Esophagus squamous epithelium (tissue), 4 donors: Measurements from ENCODE around the gene SETBP1.

Experiments
- POLR2A ChIP-seq, 4 donors: fragments of 450-650 bp; IDR thresholded peaks; one replicate each; pipeline ENCODE4 v1.6.1; 2017; ENCODE audit warnings: antibody characterized with exemption in 4 of 4, mild to moderate bottlenecking in 4 of 4, moderate library complexity in 3 of 4
- TF ChIP-seq, protein P1 (sequence below), 6 experiments: fragments of 450-650 bp in 4 of 6; fragments of 200-600 bp in 2 of 6; sonication (generic) in 2 of 6; IDR thresholded peaks; one replicate each; pipeline ENCODE4 v1.5.1; 2016 to 2019; ENCODE audit warnings: antibody characterized with exemption in 6 of 6, mild to moderate bottlenecking in 4 of 6, moderate library complexity in 4 of 6

DNA sequence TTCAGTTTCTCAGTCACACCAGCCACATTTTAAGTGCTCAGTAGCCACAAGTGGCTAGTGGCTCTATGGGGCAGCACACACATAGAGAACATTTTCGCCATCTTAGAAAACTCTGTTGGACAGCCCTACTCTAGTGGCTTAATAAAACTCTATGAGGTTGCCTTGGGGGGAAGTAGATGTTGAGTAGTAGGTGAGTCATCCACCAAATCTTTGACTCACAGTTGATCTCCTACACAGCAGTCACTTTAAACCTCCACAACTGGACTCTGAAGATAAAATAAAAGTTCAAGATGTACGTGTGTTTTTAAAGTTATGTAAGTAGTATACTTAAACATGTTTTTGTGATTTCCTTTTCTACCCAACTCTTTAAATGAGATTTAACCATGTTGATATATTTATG lies 379.0 kb downstream of the SETBP1 start:
- TF ChIP-seq, protein P1, sequence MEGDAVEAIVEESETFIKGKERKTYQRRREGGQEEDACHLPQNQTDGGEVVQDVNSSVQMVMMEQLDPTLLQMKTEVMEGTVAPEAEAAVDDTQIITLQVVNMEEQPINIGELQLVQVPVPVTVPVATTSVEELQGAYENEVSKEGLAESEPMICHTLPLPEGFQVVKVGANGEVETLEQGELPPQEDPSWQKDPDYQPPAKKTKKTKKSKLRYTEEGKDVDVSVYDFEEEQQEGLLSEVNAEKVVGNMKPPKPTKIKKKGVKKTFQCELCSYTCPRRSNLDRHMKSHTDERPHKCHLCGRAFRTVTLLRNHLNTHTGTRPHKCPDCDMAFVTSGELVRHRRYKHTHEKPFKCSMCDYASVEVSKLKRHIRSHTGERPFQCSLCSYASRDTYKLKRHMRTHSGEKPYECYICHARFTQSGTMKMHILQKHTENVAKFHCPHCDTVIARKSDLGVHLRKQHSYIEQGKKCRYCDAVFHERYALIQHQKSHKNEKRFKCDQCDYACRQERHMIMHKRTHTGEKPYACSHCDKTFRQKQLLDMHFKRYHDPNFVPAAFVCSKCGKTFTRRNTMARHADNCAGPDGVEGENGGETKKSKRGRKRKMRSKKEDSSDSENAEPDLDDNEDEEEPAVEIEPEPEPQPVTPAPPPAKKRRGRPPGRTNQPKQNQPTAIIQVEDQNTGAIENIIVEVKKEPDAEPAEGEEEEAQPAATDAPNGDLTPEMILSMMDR (IDR thresholded peaks at IDR 0.05) = no peak
- TF ChIP-seq POLR2A (IDR thresholded peaks at IDR 0.05) = no peak
